DOHH2 (cell line): ENCODE measurements around the gene MFRP.

Experiments
- EZH2phosphoT487 ChIP-seq: fragments of 200-600 bp; sonication (generic); IDR thresholded peaks from 2 replicates; pipeline ENCODE4 v1.6.1; 2017; ENCODE audit warnings: borderline replicate concordance, mild to moderate bottlenecking, antibody characterized with exemption, low read length, moderate library complexity, mixed read lengths
- TF ChIP-seq, protein P1 (sequence below): fragments of 200-600 bp; sonication (generic); IDR thresholded peaks from one replicate; pipeline ENCODE4 v1.5.1; 2014; ENCODE audit warnings: antibody characterized with exemption, mild to moderate bottlenecking, low read depth, low read length; ENCODE audit not compliant: poor library complexity, severe bottlenecking

DNA sequence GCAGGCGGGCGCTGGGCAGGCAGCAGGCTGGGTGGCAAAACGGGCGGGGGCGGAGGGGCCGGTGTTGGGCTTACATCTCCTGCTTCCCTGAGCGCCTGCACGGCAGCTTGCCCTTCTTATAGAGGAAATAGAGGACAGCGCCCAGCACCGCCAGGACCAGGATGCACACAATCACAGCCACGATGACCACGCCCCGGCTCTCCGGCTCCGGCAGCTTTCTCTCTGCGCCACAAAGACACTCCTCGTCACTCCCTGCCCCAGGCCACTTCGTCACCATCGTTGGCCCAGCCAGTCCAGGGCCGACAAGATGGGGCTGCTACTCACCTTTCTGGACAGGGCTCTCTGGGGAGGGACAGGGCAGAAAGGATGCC lies 35.8 kb downstream of the MFRP start:
- TF ChIP-seq, protein P1, sequence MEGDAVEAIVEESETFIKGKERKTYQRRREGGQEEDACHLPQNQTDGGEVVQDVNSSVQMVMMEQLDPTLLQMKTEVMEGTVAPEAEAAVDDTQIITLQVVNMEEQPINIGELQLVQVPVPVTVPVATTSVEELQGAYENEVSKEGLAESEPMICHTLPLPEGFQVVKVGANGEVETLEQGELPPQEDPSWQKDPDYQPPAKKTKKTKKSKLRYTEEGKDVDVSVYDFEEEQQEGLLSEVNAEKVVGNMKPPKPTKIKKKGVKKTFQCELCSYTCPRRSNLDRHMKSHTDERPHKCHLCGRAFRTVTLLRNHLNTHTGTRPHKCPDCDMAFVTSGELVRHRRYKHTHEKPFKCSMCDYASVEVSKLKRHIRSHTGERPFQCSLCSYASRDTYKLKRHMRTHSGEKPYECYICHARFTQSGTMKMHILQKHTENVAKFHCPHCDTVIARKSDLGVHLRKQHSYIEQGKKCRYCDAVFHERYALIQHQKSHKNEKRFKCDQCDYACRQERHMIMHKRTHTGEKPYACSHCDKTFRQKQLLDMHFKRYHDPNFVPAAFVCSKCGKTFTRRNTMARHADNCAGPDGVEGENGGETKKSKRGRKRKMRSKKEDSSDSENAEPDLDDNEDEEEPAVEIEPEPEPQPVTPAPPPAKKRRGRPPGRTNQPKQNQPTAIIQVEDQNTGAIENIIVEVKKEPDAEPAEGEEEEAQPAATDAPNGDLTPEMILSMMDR = no peak
- no peak for TF ChIP-seq EZH2phosphoT487
